Measurements from ENCODE around the gene TXNIP. TPM values are rescaled to one million over a fixed set of nuclear protein-coding genes. Genes with fewer than 3 reads are reported as not detected.

The TXNIP gene
- total RNA-seq, 3 donors from 2014 or later: 2,506 to 3,955 (median 3,543) TPM

DNA sequence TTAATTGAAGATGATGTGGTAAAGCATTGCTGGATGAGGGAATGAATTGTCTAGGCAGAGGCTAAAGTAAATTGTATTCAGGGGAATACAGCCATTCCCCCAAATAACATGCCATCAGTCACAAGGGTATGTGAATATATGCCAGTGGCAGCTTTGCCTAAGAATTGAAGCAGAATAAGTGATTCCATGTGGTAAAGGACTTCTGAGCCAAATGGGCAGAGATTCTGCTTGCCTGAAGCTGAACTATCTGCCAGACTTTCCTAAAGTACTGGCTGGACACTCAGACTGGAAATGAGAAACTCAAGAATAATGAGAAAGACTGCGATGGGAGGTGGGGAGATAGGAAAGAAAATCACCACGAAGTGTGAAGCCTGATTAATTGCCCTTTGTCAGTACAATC is 40.9 kb downstream of the TXNIP start:
- peaks cover 0 to 4% of the 10 kb centered on the region in 2 donors for H3K4me1 ChIP-seq
- TF ChIP-seq, protein P1, sequence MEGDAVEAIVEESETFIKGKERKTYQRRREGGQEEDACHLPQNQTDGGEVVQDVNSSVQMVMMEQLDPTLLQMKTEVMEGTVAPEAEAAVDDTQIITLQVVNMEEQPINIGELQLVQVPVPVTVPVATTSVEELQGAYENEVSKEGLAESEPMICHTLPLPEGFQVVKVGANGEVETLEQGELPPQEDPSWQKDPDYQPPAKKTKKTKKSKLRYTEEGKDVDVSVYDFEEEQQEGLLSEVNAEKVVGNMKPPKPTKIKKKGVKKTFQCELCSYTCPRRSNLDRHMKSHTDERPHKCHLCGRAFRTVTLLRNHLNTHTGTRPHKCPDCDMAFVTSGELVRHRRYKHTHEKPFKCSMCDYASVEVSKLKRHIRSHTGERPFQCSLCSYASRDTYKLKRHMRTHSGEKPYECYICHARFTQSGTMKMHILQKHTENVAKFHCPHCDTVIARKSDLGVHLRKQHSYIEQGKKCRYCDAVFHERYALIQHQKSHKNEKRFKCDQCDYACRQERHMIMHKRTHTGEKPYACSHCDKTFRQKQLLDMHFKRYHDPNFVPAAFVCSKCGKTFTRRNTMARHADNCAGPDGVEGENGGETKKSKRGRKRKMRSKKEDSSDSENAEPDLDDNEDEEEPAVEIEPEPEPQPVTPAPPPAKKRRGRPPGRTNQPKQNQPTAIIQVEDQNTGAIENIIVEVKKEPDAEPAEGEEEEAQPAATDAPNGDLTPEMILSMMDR (IDR thresholded peaks at IDR 0.05): no peak
- TF ChIP-seq POLR2AphosphoS5 (IDR thresholded peaks at IDR 0.05) (no peak), POLR2A (IDR thresholded peaks at IDR 0.05) (no peak)

DNA sequence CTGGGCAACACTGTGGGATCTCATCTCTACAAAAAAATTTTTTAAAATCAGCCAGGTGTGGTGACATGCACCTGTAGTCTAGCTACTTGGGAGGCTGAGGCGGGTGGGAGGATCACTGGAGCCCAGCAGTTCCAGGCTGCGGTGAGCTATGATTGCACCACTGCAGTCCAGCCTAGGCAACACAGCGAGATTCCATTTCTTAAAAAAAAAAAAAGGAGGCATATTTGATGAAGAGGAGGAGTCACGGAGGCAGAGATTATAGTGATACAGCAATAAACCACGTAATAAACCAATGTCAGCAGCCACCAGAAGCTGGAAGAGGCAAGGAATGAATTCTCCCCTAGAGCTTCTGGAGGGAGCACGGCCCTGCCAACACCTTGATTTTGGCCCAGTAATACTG is 42.5 kb downstream of the TXNIP start:
- Histone ChIP-seq H3K4me1 (no peaks in the 10 kb centered on the region), H3K27ac (no peak overlapping the region), H3K9me3 (no peaks in the 10 kb centered on the region), H3K4me3 (no peak overlapping the region), H3K27me3 (no peaks in the 10 kb centered on the region), H3K36me3 (no peaks in the 10 kb centered on the region)
- TF ChIP-seq, protein P1 (IDR thresholded peaks at IDR 0.05): no peak
- no peak for TF ChIP-seq POLR2AphosphoS5 (IDR thresholded peaks at IDR 0.05)
- TF ChIP-seq POLR2A (IDR thresholded peaks at IDR 0.05): no peak
- DNase-seq (ENCODE audit: low spot score in 2 of 2): no peak
- intact Hi-C loops (cut with DNase I; ENCODE audit: low total_unique reads): no loop called here

More for the DNA sequence above, 40.9 kb downstream of the TXNIP start:
- DNase-seq (ENCODE audit: low spot score in 2 of 2): no peak
- Histone ChIP-seq H3K4me3 (peak overlapping the region in 1 of 3 donors; percentile 86), H3K27me3 (no peaks in the 10 kb centered on the region), H3K36me3 (no peaks in the 10 kb centered on the region), H3K27ac (peak overlapping the region; percentile 37 to 96), H3K9me3 (no peaks in the 10 kb centered on the region)
- intact Hi-C loops (cut with DNase I; ENCODE audit: low total_unique reads): no loop called here

DNA sequence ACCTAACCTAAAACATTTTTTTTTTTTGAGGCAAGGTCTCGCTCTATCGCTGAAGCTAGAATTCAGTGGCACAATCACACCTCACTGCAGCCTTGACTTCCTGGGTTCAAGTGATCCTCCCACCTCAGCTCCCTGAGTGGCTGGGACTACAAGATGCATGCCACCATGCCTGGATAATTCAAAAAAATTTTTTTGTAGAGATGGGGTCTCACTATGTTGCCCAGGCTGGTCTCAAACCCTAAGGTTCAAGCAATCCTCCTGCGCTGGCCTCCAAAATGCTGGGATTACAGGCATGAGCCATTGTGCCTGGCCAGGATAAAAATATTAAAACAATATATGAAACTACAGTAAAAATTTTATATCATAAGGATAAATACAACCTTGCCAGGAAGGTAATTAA is 43.5 kb downstream of the TXNIP start:
- H3K27me3 ChIP-seq: no peaks in the 10 kb centered on the region
- intact Hi-C loops (cut with DNase I; ENCODE audit: low total_unique reads): no loop called here
- H3K36me3 ChIP-seq: no peaks in the 10 kb centered on the region
- H3K4me3 ChIP-seq: no peak overlapping the region
- H3K27ac ChIP-seq: no peak overlapping the region
- TF ChIP-seq POLR2A (IDR thresholded peaks at IDR 0.05) (no peak), POLR2AphosphoS5 (IDR thresholded peaks at IDR 0.05) (no peak)
- TF ChIP-seq, protein P1 (IDR thresholded peaks at IDR 0.05): no peak
- no peaks in the 10 kb centered on the region for H3K4me1 ChIP-seq
- DNase-seq (ENCODE audit: low spot score in 2 of 2): no peak
- H3K9me3 ChIP-seq: no peaks in the 10 kb centered on the region

DNA sequence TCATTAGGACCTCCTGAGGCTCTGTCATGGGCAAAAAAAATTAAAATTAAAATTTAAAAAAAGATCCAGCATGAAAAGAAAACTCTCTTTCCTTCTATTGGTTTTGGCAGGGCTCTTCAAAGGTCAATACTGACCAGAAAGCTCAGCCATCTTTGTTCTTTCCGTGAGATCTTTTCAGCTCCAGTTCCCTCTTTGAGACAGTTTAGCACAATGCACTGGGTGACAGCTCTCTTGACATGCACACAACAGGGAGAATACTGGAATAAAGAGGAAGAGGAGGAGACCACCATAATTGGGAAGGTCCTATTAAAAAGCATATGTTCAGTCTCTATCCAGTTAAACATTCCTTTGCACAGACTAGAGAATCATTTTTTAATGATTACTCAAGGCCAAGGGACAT is 44.9 kb downstream of the TXNIP start:
- intact Hi-C loops (cut with DNase I; ENCODE audit: low total_unique reads): no loop called here

DNA sequence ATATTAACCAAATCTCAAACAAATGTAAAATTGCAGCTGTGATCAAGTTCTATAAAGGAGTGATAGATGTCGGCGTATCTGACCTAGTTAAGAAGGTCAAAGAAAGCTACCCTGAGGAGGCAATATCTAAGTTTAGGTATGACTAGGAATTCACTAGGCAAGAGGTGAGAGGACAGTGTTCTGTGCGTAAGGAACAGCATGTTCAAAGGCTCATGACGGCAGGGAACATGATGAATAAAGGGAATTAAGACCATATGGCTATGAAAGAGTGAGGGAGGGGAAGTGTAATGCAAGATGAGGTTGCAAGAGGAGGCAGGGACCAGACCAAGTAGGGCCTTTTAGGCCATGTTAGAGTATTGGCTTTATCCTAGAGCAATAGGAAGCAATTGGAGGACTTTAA is 47.2 kb downstream of the TXNIP start:
- Histone ChIP-seq H3K27me3 (no peaks in the 10 kb centered on the region), H3K36me3 (no peaks in the 10 kb centered on the region), H3K4me1 (no peaks in the 10 kb centered on the region), H3K4me3 (no peak overlapping the region), H3K9me3 (no peaks in the 10 kb centered on the region), H3K27ac (peak overlapping the region in 1 of 2 donors; percentile 41)
- no peak for DNase-seq (ENCODE audit: low spot score in 2 of 2)
- intact Hi-C loops (cut with DNase I; ENCODE audit: low total_unique reads): no loop called here
- TF ChIP-seq, protein P1 (IDR thresholded peaks at IDR 0.05): no peak
- no peak for TF ChIP-seq POLR2A (IDR thresholded peaks at IDR 0.05)
- no peak for TF ChIP-seq POLR2AphosphoS5 (IDR thresholded peaks at IDR 0.05)

More for the DNA sequence above, 44.9 kb downstream of the TXNIP start:
- TF ChIP-seq POLR2AphosphoS5 (IDR thresholded peaks at IDR 0.05) (no peak), POLR2A (IDR thresholded peaks at IDR 0.05) (no peak)
- TF ChIP-seq, protein P1 (IDR thresholded peaks at IDR 0.05): no peak
- no peaks in the 10 kb centered on the region for H3K9me3 ChIP-seq
- H3K36me3 ChIP-seq: no peaks in the 10 kb centered on the region
- no peak overlapping the region for H3K4me3 ChIP-seq
- H3K27ac ChIP-seq: no peak overlapping the region
- H3K4me1 ChIP-seq: no peaks in the 10 kb centered on the region
- DNase-seq (ENCODE audit: low spot score in 2 of 2): no peak
- no peaks in the 10 kb centered on the region for H3K27me3 ChIP-seq

Measured in breast epithelium (tissue), 4 donors.